ENCODE measurements around the gene TMEM179. TPM values are rescaled to one million over a fixed set of nuclear protein-coding genes. Genes with fewer than 3 reads are reported as not detected.

Gene TMEM179
- total RNA-seq, 1 donor from 2014 or later = not detected

DNA sequence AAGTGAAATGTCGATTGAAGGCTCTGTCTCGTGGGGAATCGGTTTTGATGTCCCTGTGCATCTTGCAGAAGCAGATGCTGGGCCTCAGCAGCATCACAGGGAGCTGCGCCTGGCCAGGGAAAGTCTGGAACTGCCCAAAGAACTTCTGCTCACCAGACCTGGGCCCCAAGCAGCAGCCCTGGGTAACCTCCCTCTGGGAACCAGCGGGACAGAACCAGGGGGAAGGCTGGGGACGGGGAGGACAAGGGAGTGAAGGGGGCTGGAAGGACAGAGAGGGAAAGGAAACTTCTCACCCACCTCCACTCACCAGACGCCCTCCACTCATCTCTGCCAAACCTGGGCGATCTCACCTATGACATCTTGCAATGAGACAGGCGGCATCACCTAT is 51.8 kb downstream of the TMEM179 start:
- Mint-ChIP-seq H3K27me3 (peaks cover 20% of the 10 kb centered on the region), H3K36me3 (ENCODE audit: low read depth) (no peaks in the 10 kb centered on the region), H3K4me3 (no peak overlapping the region), H3K4me1 (no peaks in the 10 kb centered on the region), H3K9me3 (no peaks in the 10 kb centered on the region), H3K27ac (no peak overlapping the region)
- CTCF ChIA-PET = no interaction called here
- POLR2A ChIA-PET = no interaction called here
- intact Hi-C loops (cut with micrococcal nuclease) = no loop called here
- no peak for TF ChIP-seq CTCF (IDR thresholded peaks at IDR 0.05)
- DNase-seq (peak; percentile 10), ATAC-seq (ENCODE audit: low read depth) (no peak)

DNA sequence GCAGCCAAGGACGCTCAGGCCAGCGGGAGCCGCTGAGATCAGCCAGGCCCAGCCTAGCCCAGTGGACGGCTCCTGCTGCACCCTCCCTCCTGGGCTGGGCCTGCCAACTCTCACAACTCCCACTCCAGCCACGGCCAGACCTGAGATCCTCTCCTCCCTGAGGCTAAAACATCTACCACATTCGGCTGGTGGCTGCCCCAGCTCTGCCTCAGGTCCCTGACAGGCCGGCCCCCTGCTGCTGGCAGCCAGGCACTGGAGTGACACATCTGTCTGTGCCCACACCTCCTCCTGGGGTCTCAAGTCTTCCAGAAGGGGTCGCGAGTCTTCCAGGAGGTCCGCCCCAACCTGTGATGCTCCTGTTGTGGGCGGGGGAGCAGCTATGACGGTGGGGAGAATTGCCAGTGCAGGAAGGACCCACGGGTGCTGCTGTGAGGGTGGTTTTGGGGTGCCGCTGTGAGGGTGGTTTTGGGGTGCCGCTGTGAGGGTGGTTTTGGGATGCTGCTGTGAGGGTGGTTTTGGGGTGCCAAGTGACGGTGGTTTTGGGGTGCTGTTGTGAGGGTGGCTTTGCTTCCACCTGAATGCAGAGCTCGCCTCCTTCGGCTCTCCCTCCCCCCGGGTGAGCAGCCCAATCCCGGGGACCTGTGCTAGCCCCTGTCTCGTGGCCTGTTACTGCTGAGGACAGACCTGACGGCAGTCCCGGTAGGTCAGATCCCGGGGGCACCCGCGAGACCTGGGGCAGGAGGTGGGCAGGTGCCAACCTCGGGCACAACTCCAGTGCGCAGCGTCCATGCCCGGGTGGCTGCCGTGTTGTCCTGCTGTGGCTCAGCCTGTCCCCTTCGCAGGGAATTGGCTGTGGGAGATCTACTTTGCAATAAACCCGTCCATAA is 52.5 kb downstream of the TMEM179 start:
- ATAC-seq (ENCODE audit: low read depth) = no peak
- H3K27ac Mint-ChIP-seq = no peak overlapping the region
- no peaks in the 10 kb centered on the region for H3K36me3 Mint-ChIP-seq (ENCODE audit: low read depth)
- peaks cover 20% of the 10 kb centered on the region for H3K27me3 Mint-ChIP-seq
- intact Hi-C loops (cut with micrococcal nuclease) = no loop called here
- no peak overlapping the region for H3K4me3 Mint-ChIP-seq
- TF ChIP-seq CTCF (IDR thresholded peaks at IDR 0.05) = no peak
- no peaks in the 10 kb centered on the region for H3K9me3 Mint-ChIP-seq
- ChIA-PET CTCF (no interaction called here), POLR2A (no interaction called here)
- peak; percentile 9 for DNase-seq
- H3K4me1 Mint-ChIP-seq = no peaks in the 10 kb centered on the region

- Mint-ChIP-seq H3K4me1 (no peaks in the 10 kb centered on the region), H3K27ac (no peak overlapping the region), H3K4me3 (no peak overlapping the region), H3K27me3 (peaks cover 20% of the 10 kb centered on the region), H3K9me3 (no peaks in the 10 kb centered on the region), H3K36me3 (ENCODE audit: low read depth) (no peaks in the 10 kb centered on the region)
- ChIA-PET CTCF (no interaction called here), POLR2A (no interaction called here)
- intact Hi-C loops (cut with micrococcal nuclease) = no loop called here
- DNase-seq (no peak), ATAC-seq (ENCODE audit: low read depth) (no peak)
- no peak for TF ChIP-seq CTCF (IDR thresholded peaks at IDR 0.05)
Measured at GRCh38 chr14:104550861-104551728, 53.5 kb downstream of the TMEM179 start.

- H3K27me3 Mint-ChIP-seq = peaks cover 20% of the 10 kb centered on the region
- ChIA-PET POLR2A (no interaction called here), CTCF (no interaction called here)
- ATAC-seq (ENCODE audit: low read depth) (no peak), DNase-seq (no peak)
- no peak overlapping the region for H3K27ac Mint-ChIP-seq
- H3K4me1 Mint-ChIP-seq = no peaks in the 10 kb centered on the region
- H3K9me3 Mint-ChIP-seq = no peaks in the 10 kb centered on the region
- H3K4me3 Mint-ChIP-seq = no peak overlapping the region
- TF ChIP-seq CTCF (IDR thresholded peaks at IDR 0.05) = no peak
- H3K36me3 Mint-ChIP-seq (ENCODE audit: low read depth) = no peaks in the 10 kb centered on the region
- intact Hi-C loops (cut with micrococcal nuclease) = no loop called here
Measured at GRCh38 chr14:104550340-104550860, 54.2 kb downstream of the TMEM179 start.
